ENCODE measurements around the gene SPTLC3.

The SPTLC3 gene

DNA sequence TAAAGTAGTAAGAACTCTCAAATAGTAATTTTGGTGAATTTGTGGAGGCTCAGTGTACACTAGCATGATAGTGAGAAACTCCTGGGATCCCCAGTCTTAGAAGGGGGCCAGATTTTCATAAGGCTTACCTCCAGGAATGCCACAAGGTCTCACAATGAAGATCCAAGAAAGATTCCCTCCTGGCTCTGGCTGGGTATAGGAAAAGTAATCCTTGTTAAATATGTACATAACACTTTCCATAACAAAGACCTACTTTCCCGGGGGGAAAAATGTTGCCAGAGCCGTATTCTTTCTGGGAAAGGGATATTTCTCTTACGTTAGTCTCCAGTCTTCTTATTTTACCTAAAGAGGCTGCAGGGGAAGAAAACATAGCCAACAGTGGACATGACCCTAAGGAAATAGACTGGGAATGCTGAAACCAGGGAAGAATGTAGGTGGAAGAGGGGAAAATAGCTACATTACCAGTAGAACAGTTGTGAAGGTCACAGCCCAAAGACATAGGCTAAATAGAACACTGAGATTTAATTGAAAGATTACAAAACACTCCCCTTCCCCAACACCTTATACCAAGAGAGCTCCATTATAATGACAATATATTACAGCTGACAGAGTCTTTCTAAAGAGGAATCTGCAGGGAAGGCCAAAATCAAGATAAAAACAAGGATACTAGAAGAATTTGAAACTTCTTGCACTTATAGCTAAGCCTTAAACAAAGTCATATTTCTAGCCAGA, 177.4 kb downstream of the SPTLC3 start:
- no peak for DNase-seq (ENCODE audit: low spot score)

DNA sequence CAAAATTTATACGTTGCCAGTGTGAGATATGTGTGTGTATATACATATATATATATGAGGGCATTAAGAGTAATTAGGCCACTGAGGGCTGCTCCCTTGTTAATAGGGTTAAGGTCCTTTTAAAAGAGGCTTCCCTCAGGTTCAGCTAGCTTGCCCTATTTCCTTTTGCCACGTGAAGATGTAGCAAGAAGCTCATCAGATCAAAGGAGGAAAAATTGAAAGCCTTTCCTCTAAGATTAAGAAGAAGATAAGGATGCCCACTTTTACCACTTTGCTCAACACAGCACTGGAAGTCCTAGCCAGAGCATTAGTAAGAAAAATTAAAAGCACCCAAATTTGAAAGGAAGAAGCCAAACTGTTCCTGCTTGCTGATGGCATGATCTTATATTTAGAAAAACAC, 179.1 kb downstream of the SPTLC3 start:
- no peak for DNase-seq (ENCODE audit: low spot score)

DNA sequence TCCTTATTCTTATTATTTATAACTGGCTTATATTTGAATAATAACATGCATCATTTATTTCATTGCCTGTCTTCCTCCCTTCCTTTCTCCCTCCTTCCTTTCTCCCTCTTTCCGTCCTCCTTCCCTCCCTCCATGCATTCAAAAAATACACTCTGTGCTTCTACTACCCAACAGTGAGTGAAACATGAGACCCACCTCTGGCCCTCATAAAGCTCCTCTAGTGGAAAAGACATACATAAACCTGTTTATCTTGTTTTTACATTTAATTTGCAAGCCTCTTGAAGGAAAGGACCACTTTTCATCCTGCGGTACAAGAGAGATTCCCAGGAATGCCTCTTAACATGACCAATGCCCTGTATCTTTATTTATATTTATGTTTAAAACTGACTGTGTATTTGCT, 190.5 kb downstream of the SPTLC3 start:
- DNase-seq (ENCODE audit: low spot score): no peak

DNA sequence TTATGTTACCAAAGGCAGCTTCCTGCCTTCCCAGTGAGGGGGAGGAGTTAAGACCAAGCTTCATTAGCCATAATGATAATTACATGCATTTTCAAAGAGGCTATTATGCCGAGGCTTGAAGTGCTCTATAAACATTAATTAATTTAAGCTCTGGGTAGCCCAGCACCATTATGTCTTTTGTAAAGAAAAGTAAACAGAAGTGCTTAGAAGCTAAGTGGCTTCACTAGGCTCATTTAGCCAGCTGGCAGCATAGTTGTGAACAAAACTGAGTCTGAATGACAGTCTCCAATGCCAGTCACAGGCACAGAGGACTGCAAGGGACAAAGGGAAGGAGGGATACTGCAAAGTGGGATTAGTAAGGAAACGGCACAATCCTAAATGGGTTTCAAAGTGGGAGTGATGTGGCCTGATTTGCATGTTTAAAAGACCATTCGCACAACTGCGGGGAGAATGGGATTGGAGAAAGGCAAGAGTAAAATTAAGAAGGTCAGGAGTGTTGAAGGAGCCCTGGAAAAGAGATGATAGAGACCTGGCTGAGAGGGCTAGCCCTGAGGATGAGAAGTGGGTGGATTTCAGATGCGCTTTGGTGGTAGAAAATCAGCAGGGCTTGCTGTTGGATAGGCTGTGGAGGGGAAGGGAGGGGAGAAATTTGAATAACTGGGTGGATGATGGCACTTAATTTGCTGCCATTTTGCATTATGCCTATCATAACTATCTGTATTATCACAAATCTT, 192.2 kb downstream of the SPTLC3 start:
- DNase-seq (ENCODE audit: low spot score): no peak

DNA sequence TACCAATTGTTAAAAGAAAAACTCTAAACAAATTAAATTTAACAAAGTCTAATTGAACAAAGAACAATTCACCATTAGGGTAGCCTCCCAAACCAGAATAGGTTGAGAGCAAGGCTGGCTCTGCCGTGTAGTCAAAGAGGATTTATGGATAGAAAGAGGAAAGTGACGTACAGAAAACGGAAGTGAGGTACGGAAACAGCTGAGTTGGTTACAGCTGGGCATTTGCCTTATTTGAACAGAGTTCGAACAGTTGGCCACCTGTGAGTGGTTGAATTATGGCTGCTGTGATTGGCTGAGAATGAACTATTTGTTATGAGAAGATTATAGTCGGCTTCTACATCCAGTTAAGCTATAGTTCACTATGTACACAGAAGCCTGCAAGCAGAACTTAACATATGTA, 193.8 kb downstream of the SPTLC3 start:
- DNase-seq (ENCODE audit: low spot score): no peak

DNA sequence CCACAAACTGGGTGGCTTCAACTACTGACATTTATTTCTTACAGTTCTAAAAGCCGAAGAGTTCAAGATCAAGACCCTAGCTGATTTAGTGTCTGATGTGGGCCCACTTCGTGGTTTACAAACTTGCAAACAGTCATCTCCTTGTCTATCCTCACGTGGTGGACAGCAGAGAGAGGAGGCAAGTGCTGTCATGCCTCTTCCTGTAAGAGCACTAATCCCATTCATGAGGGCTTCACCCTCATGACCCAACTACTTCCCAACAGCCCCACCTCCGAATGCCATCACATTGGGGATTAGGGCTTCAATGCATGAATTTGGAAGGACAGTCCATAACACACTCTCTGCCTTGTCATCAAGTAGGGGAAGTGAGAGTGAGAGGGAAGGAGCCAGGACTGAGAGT, 196.7 kb downstream of the SPTLC3 start:
- no peak for DNase-seq (ENCODE audit: low spot score)

DNA sequence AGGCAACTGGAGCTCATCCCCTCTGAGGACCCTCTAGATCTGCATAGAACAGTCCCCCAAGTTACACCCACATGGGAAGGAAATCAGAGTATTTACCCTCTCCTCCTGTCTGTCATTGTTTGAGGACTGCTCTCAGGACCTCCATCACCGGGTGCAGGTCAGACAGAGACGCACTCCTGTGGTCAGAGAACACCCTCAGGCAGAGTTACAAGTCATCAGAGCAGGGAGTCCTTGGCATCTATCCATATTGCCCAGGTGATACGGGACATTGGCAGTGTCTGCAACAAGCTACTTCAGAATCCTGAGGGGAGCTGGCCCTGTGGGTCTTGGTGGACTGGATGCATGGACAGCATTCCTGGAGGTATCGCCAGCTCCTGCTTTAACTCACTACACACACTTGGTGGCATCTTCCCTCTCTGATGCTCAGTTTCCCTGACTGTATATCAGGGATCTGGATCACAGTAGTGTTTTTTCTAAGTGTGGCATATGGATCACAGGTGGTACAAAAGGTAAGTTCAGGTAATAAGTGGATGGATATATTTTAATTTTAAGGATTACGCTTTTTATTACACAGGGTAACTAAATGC, 197.2 kb downstream of the SPTLC3 start:
- DNase-seq (ENCODE audit: low spot score): no peak

DNA sequence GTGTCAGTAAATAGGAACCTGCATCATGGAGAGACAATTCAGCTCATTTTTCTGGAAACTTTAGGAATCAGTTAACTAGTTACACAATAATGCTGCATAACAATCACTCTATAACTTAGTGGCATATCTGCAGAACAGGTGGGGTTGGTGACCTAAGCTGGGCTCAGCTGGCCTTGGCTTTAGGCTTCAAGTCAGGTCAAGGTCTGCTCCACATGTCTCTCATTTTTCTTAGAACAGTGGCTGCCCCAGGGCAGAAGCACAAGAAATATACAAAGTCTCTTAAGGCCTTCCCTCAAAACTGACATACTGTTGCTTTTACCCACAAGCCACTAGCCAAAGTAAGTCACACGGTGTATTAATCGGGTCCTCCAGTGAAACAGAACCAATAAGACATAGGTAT, 198.2 kb downstream of the SPTLC3 start:
- no peak for DNase-seq (ENCODE audit: low spot score)

DNA sequence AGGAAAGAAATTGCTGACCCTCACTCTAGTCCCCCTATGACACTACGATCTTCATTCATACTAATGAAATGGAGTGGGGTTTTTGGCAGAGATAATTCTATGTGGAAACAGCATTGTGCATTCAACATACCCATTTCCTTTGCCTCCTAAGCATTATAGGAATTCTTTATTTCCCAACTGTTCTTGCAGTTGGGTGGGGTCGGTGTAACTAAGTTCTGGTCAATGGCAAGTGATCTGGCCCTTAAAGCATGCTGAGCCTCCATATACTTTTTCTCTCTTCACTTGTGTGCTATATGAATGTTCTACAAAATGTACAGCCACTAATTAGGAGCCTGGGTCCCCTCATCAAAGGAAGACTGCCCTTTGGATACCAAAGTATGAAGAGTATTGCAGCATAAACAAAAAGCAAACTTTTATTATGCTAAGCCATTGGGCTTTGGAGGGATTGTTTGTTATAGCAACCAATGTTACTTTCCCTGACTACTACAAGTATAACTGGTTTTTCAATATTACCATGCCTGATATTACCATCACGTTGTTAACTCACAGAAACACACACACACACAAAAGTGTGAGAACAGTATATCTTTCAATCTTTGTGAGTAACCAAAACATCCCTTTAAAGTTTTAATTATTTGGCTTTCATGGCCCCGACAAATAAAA, 203.3 kb downstream of the SPTLC3 start:
- DNase-seq (ENCODE audit: low spot score): no peak

DNA sequence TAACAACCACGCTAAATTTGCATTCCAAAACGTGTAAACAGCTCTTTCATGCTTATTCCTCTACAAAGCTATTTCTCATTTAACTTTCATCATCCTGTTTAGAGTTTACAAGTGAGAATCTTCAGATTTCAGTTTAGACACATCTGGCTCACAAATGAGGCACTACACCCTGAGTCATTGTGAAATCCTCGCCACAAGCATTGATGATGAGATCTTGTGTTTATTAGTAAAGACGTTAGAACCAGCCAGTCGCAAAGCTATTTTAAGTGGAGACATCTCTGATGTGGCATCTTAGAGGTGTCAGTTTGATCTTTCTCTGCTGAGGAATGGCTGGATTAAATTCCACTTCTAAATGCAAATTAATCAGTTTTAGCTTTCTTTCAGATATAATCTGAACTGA, 204.0 kb downstream of the SPTLC3 start:
- DNase-seq (ENCODE audit: low spot score): no peak

DNA sequence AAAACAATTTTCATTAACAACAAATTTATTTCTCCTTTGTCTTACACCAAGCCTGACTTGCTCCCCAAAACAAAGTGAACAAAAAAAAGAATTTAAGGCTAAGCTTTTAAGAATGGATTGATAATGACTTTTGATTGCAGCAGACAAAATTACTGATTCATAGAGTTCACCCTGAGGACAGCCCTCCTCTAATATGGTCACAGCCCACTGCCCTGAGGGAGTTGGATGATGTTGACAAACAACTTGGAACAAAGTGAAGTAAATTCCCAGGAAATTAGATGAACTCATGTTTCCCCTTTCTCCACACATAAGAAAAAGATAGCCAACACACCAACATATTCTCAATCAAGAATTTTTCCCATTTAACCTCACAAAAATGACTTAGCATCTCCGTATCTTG, 204.6 kb downstream of the SPTLC3 start:
- no peak for DNase-seq (ENCODE audit: low spot score)

DNA sequence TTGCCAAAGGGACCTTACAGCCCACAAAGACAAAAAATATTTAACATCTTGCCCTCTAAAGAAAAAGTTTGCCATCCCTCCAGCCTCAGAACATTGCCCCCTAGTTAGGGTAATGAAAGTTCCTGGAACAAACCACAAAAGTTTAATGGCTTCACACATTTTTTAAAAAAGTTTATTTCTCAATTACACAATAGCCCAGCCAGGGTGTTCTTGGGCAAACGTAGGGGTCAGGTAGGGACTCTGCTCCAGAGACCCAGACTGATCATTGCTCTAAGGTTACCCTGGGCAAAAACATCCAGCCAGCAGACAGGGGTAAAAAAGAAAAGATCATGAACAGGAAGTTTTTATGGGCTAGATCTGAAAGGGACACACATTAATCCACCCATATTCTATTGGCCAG, 207.8 kb downstream of the SPTLC3 start:
- no peak for DNase-seq (ENCODE audit: low spot score)

All from pons (tissue), 1 donor.